Stomach (tissue), 9 donors: ENCODE measurements around the gene ENAH. TPM values are rescaled to one million over a fixed set of nuclear protein-coding genes. Genes with fewer than 3 reads are reported as not detected.

Experiments
- DNase-seq, 2 donors: peaks; one replicate each; pipeline versions ENCODE4 v3.0.0 to v3.0.0-alpha.2; 2013 to 2019
- H3K27ac ChIP-seq, 5 donors: fragments of 200-600 bp in 4 of 5; sonication (generic) in 4 of 5; one replicate each; pipeline ENCODE4 v1.5.1; 2013 to 2019; ENCODE audit warnings: mild to moderate bottlenecking in 1 of 5, moderate library complexity in 1 of 5
- H3K27me3 ChIP-seq, 3 donors: fragments of 200-600 bp; sonication (generic); one replicate each; pipeline ENCODE4 v1.5.1; 2017 to 2019; ENCODE audit warnings: mixed run types in 1 of 3
- H3K36me3 ChIP-seq, 4 donors: fragments of 200-600 bp; sonication (generic); 1 replicate in 3 of 4; 2 replicates in 1 of 4; pipeline ENCODE4 v1.5.1; 2016 to 2019
- H3K4me1 ChIP-seq, 4 donors: fragments of 200-600 bp; sonication (generic); one replicate each; pipeline ENCODE4 v1.5.1; 2016 to 2019
- H3K4me3 ChIP-seq, 4 donors: fragments of 200-600 bp; sonication (generic) in 3 of 4; one replicate each; pipeline ENCODE4 v1.5.1; 2016 to 2019; ENCODE audit warnings: mild to moderate bottlenecking in 1 of 4
- H3K9me3 ChIP-seq, 4 donors: fragments of 200-600 bp; sonication (generic); one replicate each; pipeline ENCODE4 v1.5.1; 2016 to 2019
- CTCF ChIP-seq, 7 experiments: fragments of 450-650 bp in 4 of 7; fragments of 200-600 bp in 3 of 7; sonication (generic) in 3 of 7; IDR thresholded peaks; one replicate each; pipeline ENCODE4 v1.5.1; 2016 to 2019; ENCODE audit warnings: antibody characterized with exemption in 7 of 7, control low read depth in 2 of 7, mild to moderate bottlenecking in 1 of 7
- EP300 ChIP-seq: sonication (generic); formaldehyde crosslinking; IDR thresholded peaks from one replicate; pipeline ENCODE4 v1.6.1; 2017; ENCODE audit warnings: antibody characterized with exemption
- POLR2A ChIP-seq, 4 donors: fragments of 450-650 bp; IDR thresholded peaks; one replicate each; pipeline ENCODE4 v1.6.1; 2016; ENCODE audit warnings: antibody characterized with exemption in 4 of 4, control low read depth in 2 of 4, mild to moderate bottlenecking in 1 of 4, moderate library complexity in 1 of 4
- POLR2AphosphoS5 ChIP-seq, 3 donors: sonication (generic); formaldehyde crosslinking; IDR thresholded peaks; one replicate each; pipeline ENCODE4 v1.6.1; 2016; ENCODE audit warnings: antibody characterized with exemption in 3 of 3
- WGBS, 5 donors: extraction: QIAGEN DNeasy Blood & Tissue Kit in 3 of 5; methylation state at CpG; one replicate each; pipeline versions ENCODE4 v1.1.5 to v1.1.7; 2013 to 2018; 5-methylcytosine and 5-hydroxymethylcytosine counted together
- intact Hi-C: fragments of 100-400 bp; cut with DNase I; formaldehyde crosslinking; loops from one replicate; pipeline ENCODE4 v1.15.1; 2023; ENCODE audit warnings: low total_unique reads
- polyA plus RNA-seq, 3 donors: library from polyadenylated mRNA; stranded (reverse); fragments of 200-250 nt; gene quantifications; one replicate each; pipeline ENCODE4 v1.2.3, GENCODE V29; 2013
- total RNA-seq, 5 donors: library from RNA; depleted of rRNA; stranded (reverse); fragments of >200 nt; gene quantifications; one replicate each; pipeline versions ENCODE4 v1.1.0 to v1.2.3, GENCODE V29; 2014 to 2016
- donor health status: healthy with polysubstance abuse.
- donor health status: Bipolar disorder and iron deficiency.
- donor health status: healthy.

The ENAH gene
- total and polyA plus RNA-seq, 8 donors: 8.5 to 186 (median 110) TPM

GRCh38 chr1:225440380-225441221 lies 212.3 kb downstream of the ENAH start:
- peak in 1 of 2 donors; percentile 67 for DNase-seq

GRCh38 chr1:225437710-225438437 lies 215.0 kb downstream of the ENAH start:
- DNase-seq: peak in 1 of 2 donors; percentile 54

More at GRCh38 chr1:225440380-225441221, 212.3 kb downstream of the ENAH start:
- Histone ChIP-seq H3K36me3 (no peaks in the 10 kb centered on the region), H3K9me3 (no peaks in the 10 kb centered on the region), H3K4me3 (no peak overlapping the region), H3K4me1 (peaks cover 38 to 63% (median 51%) of the 10 kb centered on the region in 4 donors), H3K27me3 (no peaks in the 10 kb centered on the region), H3K27ac (peak overlapping the region in 4 of 5 donors; percentile 62 to 90 (median 70))
- 61 to 72% (median 67%) methylated on average over 4 of the region's 4 CpGs for WGBS, 5 donors
- no peak for TF ChIP-seq POLR2AphosphoS5 (IDR thresholded peaks at IDR 0.05)
- no peak for TF ChIP-seq POLR2A (IDR thresholded peaks at IDR 0.05)
- TF ChIP-seq EP300: no peak
- TF ChIP-seq CTCF (IDR thresholded peaks at IDR 0.05): no peak
- intact Hi-C loops: no loop called here

More at GRCh38 chr1:225437710-225438437, 215.0 kb downstream of the ENAH start:
- Histone ChIP-seq H3K4me1 (peaks cover 19 to 36% (median 26%) of the 10 kb centered on the region in 4 donors), H3K4me3 (no peak overlapping the region), H3K27me3 (no peaks in the 10 kb centered on the region), H3K9me3 (no peaks in the 10 kb centered on the region), H3K36me3 (no peaks in the 10 kb centered on the region), H3K27ac (no peak overlapping the region)
- peak in 1 of 7 experiments; percentile 15 for TF ChIP-seq CTCF (IDR thresholded peaks at IDR 0.05)
- no peak for TF ChIP-seq POLR2AphosphoS5 (IDR thresholded peaks at IDR 0.05)
- intact Hi-C loops: no loop called here
- WGBS, 5 donors: 76 to 84% (median 80%) methylated on average over 5 of the region's 5 CpGs

Other genes starting within 250 kb of the ENAH start
- 100 to 1,000 TPM in 2 of 5 donors, 10 to 100 TPM in 3; 47.8 to 159 (median 83.4) TPM for gene LBR, start 225.1 kb downstream of the ENAH start, total RNA-seq
- gene LBR, start 225.1 kb downstream of the ENAH start, polyA plus RNA-seq: 10 to 100 TPM in 1 of 3 donors, 1 to 10 TPM in 2; 6.9 to 25.5 (median 6.9) TPM
- gene SRP9, start 124.7 kb upstream of the ENAH start, total RNA-seq: 100 to 1,000 TPM in 4 of 5 donors, 10 to 100 TPM in 1; 68.9 to 269 (median 130) TPM
- 100 to 1,000 TPM; 169 to 289 (median 267) TPM for gene SRP9, start 124.7 kb upstream of the ENAH start, polyA plus RNA-seq
- gene EPHX1, start 157.0 kb upstream of the ENAH start, total RNA-seq: 10 to 100 TPM; 13.0 to 94.6 (median 42.6) TPM
- gene EPHX1, start 157.0 kb upstream of the ENAH start, polyA plus RNA-seq: 10 to 100 TPM; 19.9 to 69.6 (median 26.1) TPM
- gene TMEM63A, start 229.3 kb upstream of the ENAH start, total RNA-seq: 100 to 1,000 TPM in 3 of 5 donors, 10 to 100 TPM in 2; 82.6 to 208 (median 101) TPM
- 10 to 100 TPM in 2 of 3 donors, 1 to 10 TPM in 1; 5.3 to 25.7 (median 22.8) TPM for gene TMEM63A, start 229.3 kb upstream of the ENAH start, polyA plus RNA-seq
- gene LEFTY1, start 236.0 kb upstream of the ENAH start, total RNA-seq: 100 to 1,000 TPM in 1 of 5 donors, under 1 TPM in 1, not detected in 3; 0.55 to 499 TPM
- gene LEFTY1, start 236.0 kb upstream of the ENAH start, polyA plus RNA-seq: under 1 TPM; 0.37 to 0.73 (median 0.61) TPM